Measurements from ENCODE around the gene GATD1.

DNA sequence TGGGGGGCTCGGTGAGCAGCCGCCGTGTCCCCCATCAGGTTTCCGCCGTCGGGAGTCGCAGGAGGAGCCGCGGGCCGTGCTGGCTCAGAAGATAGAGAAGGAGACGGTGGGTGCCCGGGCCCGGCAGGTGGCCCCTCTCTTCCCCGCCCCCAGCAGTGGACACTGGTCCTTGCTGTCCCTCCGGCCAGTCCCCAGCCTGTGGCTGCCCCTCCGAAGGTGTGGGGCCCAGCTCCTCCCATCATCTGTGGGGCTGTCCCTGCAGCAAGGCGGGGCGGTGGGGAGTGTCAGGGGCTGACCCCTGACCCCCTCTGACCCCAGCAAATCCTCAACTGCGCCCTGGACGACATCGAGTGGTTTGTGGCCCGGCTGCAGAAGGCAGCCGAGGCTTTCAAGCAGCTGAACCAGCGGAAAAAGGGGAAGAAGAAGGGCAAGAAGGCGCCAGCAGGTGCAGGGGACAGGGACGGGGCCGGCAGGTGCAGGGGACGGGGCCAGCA, 56.0 kb downstream of the GATD1 start:
- TF ChIP-seq CTCF (conservative IDR thresholded peaks at IDR 0.05; ENCODE audit: low read length) (no peak), EZH2phosphoT487 (IDR thresholded peaks at IDR 0.05; ENCODE audit: borderline replicate concordance, low read depth, low read length) (no peak)
